HAP-1 (cell line): ENCODE measurements around the gene RBM47.
"Not testable (repeated sequence)": the region's sequence is repeated elsewhere in the genome, so short reads cannot be mapped to it uniquely, and the experiment has no call there.

Source experiments
- DNase-seq, 2 experiments: peaks; one replicate each; pipeline ENCODE4 v3.0.0-alpha.2; 2016 to 2020; ENCODE audit warnings: low spot score in 2 of 2
- H3K27me3 ChIP-seq: fragments of 250-450 bp; sonication (Bioruptor Pico); 2 replicates; pipeline ENCODE4 v1.5.1; 2020; ENCODE audit warnings: low read depth, mild to moderate bottlenecking, moderate library complexity
- H3K36me3 ChIP-seq: fragments of 250-450 bp; sonication (Bioruptor Pico); replicated peaks from 2 replicates; pipeline ENCODE4 v1.5.1; 2020; ENCODE audit warnings: mild to moderate bottlenecking
- H3K4me1 ChIP-seq: fragments of 250-450 bp; sonication (Bioruptor Pico); 2 replicates; pipeline ENCODE4 v1.5.1; 2020; ENCODE audit warnings: mild to moderate bottlenecking
- H3K4me3 ChIP-seq: fragments of 250-450 bp; sonication (Bioruptor Pico); 2 replicates; pipeline ENCODE4 v1.5.1; 2020; ENCODE audit warnings: mild to moderate bottlenecking, moderate library complexity
- H3K9me3 ChIP-seq: fragments of 250-450 bp; sonication (Bioruptor Pico); 2 replicates; pipeline ENCODE4 v1.5.1; 2020; ENCODE audit warnings: mild to moderate bottlenecking, moderate library complexity
- in situ Hi-C: fragments of 300-500 bp; cut with MboI; formaldehyde crosslinking; loops from 3 replicates; pipeline ENCODE4 v1.14.3; 2020; ENCODE audit warnings: low sequenced_read_pairs, inconsistent platforms, mixed read lengths

The RBM47 gene

DNA sequence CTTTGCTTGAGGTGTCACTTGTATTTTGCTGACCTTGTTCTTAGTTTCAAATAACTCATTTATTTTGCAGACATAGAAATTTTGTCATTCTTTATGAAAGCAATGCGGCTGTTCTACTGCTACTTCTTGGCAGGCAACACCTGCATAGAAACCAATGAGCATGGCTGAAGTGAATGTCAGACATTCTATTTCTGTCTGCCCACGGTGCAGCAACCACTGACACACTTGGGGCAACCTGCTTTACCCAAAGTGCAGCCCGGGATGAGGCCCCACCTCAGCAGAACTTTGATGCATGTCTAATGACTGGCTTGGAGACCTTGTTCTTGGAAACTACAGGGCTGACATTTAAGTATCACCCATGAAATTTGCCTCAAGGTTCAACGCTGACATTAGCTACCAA is 93.6 kb downstream of the RBM47 start:
- no peak for DNase-seq
- Histone ChIP-seq H3K36me3 (no peaks in the 10 kb centered on the region; the same call in 1 of the 2 replicates), H3K9me3 (no peaks in the 10 kb centered on the region), H3K4me3 (no peak overlapping the region), H3K27me3 (no peaks in the 10 kb centered on the region), H3K4me1 (no peaks in the 10 kb centered on the region)
- in situ Hi-C loops, result no loop called here

DNA sequence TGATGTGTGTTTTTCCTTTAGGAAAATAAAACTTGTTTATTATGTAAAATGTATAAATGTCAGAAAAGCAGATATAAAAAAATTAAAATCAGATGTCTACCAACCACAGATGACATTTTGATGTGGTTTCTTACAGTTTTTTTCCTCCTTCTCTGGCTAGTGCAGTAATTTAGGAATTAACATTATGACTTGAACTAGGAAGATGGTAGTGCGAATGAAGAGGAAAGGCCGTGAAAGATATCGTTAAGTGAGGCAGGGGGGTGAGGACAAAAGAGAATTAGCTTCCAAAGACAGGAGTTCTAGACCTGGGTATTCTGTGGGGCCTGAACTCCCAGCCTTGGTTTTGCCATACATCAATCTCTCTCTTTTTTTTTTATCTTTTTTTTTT is 98.0 kb downstream of the RBM47 start:
- in situ Hi-C loops, result no loop called here
- H3K4me3 ChIP-seq, result no peak overlapping the region

DNA sequence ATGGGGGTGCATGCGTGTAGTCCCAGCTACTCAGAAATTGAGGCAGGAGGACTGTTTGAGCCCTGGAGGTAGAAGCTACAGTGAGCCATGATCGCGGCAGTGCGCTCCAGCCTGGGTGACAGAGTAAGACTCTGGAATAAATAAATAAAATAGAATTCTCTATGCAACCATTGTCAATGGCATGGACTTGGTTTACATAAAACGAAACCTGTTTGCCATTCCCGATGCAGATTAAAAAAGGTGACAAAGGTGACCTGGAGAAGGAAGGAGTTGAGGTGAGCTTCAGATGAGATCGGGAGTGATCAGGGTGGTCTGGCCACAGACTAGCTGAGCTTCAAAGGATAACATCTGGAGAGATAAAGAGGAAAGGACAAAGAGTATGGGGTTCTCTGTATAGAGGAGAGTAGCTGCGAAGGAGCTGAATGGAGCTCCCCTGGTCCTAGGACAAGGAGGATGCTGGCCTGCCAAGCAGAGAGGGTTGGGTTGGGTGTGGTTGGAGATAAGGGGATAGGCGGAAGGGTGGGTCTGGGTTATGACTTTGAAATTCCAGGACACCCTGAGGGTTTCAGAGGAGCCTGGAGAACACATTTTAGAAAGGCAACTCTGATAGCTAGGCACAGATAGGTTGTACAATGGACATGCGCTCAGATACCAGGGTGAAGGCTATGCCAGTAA is 98.6 kb downstream of the RBM47 start:
- H3K4me3 ChIP-seq, result no peak overlapping the region
- no peaks in the 10 kb centered on the region for H3K9me3 ChIP-seq
- H3K36me3 ChIP-seq, result no peaks in the 10 kb centered on the region
- H3K27me3 ChIP-seq, result no peaks in the 10 kb centered on the region
- in situ Hi-C loops, result no loop called here
- no peaks in the 10 kb centered on the region for H3K4me1 ChIP-seq
- no peak for DNase-seq

More for the DNA sequence above, 98.0 kb downstream of the RBM47 start:
- DNase-seq, result no peak
- Histone ChIP-seq H3K36me3 (no peaks in the 10 kb centered on the region), H3K4me1 (no peaks in the 10 kb centered on the region), H3K9me3 (no peaks in the 10 kb centered on the region), H3K27me3 (no peaks in the 10 kb centered on the region)

DNA sequence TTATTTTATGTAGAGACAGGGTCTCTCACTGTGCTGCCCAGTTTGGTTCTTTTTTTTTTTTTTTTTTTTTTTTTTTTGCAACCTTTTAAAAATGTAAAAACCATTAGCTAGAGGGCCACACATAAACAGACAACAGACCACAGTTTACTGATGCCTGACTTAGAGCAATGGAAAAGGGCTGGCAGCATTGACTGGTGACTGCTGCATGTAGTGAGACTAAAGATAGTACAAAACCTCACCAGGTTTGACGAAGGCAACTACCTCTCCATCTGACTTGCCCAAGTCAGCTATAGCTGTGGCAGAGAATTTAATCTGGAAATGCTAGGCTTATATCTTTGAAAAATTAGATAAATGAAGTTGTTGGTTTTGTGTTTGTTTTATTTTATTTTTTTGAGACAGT is 102.9 kb downstream of the RBM47 start:
- in situ Hi-C loops, result no loop called here
- H3K4me3 ChIP-seq, result no peak overlapping the region
- no peaks in the 10 kb centered on the region for H3K27me3 ChIP-seq
- H3K36me3 ChIP-seq, result no peaks in the 10 kb centered on the region
- no peaks in the 10 kb centered on the region for H3K9me3 ChIP-seq
- DNase-seq, result no peak
- peaks cover 3% of the 10 kb centered on the region; the same call in 1 of the 2 replicates for H3K4me1 ChIP-seq

DNA sequence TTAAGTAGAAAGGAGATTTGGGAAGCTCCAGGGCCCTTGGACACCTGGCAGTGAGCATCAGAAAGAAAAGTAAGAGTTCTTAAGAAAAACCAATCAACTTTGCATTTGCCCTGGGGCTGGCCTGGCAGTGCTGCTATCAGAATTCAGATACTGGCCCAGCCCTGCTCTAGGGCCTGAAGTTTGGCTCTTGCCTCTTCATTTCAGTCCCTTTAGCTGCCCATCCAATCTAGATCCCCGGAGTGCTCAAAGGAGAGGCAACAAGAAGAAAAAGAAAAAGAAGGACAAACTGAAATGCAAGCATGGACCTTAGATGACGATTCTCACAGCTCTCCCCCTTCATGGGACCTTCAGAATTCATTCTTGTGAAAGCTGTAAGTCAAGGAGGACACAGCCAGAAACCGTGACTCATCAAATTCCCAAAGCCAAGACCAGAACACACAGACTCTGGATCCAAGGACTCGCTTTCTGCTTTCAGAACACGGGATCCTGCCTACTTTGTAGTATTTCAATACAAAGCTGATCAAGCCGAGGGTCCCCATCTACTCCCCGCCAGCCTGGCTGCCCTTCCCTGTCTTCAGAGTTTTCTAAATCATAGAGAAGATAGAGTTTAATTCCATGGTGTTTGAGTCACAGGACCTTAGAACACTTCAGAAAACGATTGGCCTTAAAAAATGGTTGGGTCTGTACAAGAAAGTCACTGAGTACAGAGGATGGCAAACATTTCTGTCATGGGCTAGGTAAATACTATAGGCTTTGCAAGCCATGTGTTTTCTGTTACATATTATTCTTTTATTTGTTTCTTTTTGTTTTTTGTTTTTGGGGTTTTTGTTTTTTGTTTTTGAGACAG is 103.7 kb downstream of the RBM47 start:
- in situ Hi-C loops, result no loop called here
- Histone ChIP-seq H3K4me1 (peaks cover 3% of the 10 kb centered on the region; the same call in 1 of the 2 replicates), H3K4me3 (no peak overlapping the region), H3K27me3 (no peaks in the 10 kb centered on the region), H3K36me3 (no peaks in the 10 kb centered on the region), H3K9me3 (no peaks in the 10 kb centered on the region)
- DNase-seq, result peak in 1 of 2 experiments; percentile 56

DNA sequence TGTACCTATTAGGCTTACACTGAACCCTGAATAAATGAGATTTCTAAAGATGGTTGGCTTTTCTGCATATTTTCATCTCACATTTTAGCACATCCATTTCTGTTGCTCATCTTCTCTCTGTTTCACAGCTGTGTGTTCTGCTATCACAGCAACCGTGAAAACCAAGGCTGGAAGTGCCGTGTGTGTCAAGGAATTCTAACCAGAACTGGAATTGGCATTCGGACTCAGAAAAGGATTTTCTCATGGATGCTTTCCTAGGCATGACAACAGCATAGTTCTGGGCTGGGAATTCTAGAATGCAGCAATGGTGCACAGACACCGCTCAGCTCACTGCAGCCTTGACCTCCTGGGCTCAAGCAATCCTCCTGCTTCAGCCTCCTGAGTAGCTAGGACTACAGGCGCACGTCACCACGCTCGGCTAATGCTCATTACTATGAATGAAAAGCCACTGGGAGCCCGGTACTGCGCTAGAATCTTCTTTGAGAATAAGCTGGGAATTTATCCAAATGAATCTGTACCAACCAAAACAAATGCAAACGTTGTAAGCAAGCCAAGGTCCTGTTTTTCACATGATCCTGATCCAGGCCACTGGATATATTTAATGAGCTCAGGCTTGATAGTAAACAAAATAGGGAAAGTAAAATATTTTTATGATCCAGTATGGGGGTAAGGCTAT is 105.2 kb downstream of the RBM47 start:
- in situ Hi-C loops, result no loop called here
- H3K9me3 ChIP-seq, result no peaks in the 10 kb centered on the region
- no peaks in the 10 kb centered on the region for H3K27me3 ChIP-seq
- DNase-seq, result no peak
- no peak overlapping the region for H3K4me3 ChIP-seq
- H3K36me3 ChIP-seq, result no peaks in the 10 kb centered on the region
- H3K4me1 ChIP-seq, result peaks cover 3% of the 10 kb centered on the region; the same call in 1 of the 2 replicates

DNA sequence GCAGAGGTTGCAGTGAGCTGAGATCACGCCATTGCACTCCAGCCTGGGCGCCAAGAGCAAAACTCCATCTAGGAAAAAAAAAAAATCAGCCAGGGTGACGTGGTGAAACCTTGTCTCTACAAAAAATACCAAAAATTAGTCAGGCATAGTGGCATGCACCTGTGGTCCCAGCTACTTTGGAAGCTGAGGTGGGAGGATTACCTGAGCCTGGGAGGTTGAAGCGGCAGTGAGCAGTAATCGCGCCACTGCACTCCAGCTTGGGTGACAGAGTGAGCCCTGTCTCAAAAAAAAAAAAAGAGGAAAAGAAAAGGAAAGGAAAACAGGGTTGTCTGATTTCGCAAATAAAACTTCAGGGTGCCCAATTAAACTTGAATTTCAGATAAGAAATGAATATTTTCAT is 106.1 kb downstream of the RBM47 start:
- Histone ChIP-seq H3K9me3 (no peaks in the 10 kb centered on the region), H3K36me3 (no peaks in the 10 kb centered on the region), H3K27me3 (no peaks in the 10 kb centered on the region), H3K4me1 (peaks cover 3% of the 10 kb centered on the region; the same call in 1 of the 2 replicates), H3K4me3 (no peak overlapping the region)
- in situ Hi-C loops, result no loop called here
- no peak for DNase-seq

DNA sequence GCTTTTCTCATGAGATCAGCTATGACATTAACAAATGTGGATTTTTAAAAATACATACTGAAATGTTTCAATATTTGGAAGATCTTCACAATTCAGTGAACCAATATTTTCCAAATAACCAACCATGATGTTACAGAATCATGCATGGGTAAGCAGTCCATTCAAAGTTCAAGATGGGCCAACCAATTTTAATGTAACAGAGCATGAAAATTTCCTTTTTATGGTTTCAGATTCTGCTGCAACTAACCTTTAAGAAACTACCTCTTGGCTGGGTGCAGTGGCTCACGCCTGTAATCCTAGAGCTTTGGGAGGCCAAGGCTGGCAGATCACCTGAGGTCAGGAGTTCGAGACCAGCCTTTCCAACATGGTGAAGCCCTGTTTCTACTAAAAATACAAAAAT is 107.7 kb downstream of the RBM47 start:
- in situ Hi-C loops, result no loop called here
- DNase-seq, result no peak
- Histone ChIP-seq H3K4me1 (peaks cover 3% of the 10 kb centered on the region; the same call in 1 of the 2 replicates), H3K4me3 (no peak overlapping the region), H3K27me3 (no peaks in the 10 kb centered on the region), H3K9me3 (no peaks in the 10 kb centered on the region), H3K36me3 (no peaks in the 10 kb centered on the region)

DNA sequence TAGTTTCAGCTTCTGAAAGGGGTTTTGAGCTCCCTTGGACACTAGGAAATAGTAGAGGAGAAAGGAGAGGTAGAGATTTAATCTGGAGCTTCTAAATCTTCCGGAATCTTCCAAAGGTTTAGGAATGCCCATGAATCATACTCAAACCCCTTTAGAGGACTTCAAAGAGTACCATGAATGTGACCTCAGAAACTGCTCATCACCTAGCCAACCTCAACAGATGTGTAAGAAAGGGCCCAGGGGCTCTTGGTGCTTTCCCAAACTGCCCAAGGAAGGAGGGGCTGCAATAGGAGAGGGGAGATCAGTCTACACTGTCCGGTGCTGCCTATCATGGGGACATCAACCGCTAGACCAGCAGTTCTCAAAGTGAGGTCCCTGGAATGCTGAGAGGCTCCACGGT is 109.1 kb downstream of the RBM47 start:
- Histone ChIP-seq H3K36me3 (no peaks in the 10 kb centered on the region), H3K27me3 (no peaks in the 10 kb centered on the region), H3K9me3 (no peaks in the 10 kb centered on the region), H3K4me1 (peaks cover 3% of the 10 kb centered on the region; the same call in 1 of the 2 replicates), H3K4me3 (no peak overlapping the region)
- no peak for DNase-seq
- in situ Hi-C loops, result no loop called here

DNA sequence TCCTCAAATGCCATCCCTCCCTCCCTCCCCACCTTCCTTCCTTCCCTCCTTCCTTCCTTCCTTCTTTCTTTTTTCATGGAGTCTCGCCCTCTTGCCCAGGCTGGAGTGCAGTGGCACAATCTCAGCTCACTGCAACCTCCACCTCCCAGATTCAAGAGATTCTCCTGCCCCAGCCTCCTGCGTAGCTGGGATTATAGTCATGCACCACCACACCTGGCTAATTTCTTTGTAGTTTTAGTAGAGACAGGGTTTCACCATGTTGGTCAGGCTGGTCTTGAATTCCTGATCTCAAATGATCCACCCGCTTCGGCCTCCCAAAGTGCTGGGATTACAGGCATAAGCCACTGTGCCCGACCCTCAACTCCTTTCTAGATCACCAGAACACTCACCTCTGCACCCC is 112.6 kb downstream of the RBM47 start:
- DNase-seq, H3K9me3 ChIP-seq, H3K36me3 ChIP-seq, H3K27me3 ChIP-seq, in situ Hi-C loops, H3K4me3 ChIP-seq: not testable (repeated sequence)
- peaks cover 11% of the 10 kb centered on the region for H3K4me1 ChIP-seq

DNA sequence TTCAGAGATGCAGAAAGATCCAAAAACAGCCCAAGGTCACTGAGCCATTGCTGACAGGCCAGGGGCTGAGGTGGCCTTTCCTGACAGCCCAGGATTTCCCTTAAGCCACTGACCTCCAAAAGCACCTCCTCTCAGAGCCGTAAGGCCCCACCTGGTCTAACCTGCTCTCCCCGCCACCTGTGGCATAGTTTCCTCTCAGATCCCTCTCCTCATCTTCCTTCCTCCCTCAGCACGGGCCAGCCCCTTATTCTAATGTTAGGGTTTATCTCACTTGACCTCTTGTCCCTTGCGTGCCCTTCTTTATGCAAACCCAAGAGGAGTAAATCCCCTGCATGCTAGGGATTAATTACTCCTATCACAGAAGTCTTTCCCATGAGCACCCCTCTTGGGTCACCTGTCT is 113.0 kb downstream of the RBM47 start:
- Histone ChIP-seq H3K9me3 (no peaks in the 10 kb centered on the region), H3K4me1 (peaks cover 11% of the 10 kb centered on the region), H3K4me3 (no peak overlapping the region), H3K36me3 (no peaks in the 10 kb centered on the region), H3K27me3 (no peaks in the 10 kb centered on the region)
- DNase-seq, result no peak
- in situ Hi-C loops, result no loop called here

DNA sequence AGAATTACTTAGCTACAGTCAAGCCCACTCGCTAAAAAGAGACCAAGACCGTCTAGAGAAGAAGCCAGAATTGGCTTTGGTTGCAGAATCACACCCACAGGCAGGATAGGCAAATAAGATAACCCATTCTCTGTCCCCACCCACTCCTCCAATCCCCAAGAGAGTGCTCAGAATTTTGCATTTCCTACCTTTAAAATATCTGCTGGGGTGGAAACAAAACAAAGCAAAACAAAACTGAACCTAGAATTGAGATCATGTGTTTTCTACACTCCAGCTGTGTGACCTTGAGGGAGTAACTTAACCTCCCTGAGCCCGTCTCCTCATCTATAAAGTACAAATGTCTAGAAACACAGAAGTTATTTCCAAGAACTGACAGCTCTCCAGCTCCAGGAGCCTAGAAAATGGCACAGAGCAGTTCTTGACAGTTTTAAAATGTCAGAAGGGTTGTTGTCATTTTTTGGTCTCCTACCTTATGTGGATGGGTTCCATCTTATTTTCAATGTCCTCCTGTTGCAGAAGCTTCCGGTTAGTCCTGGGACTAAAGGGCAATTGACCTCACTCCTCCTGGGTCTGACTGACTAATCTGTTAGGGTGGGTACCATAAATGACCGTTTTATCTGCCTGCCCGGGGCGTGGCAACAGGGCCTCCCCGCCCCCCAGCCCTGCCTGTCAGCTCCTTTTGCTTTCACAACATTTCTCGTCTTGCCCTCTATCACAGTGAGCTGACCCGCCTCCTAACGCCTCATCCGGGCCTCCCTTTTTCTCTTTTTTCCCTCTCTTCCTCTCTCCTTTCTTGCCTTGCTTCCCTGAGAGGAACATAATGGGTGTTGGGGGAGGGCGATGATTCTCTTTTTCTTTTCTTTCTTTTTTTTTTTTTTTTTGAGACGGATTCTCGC is 114.0 kb downstream of the RBM47 start:
- Histone ChIP-seq H3K4me3 (no peak overlapping the region), H3K9me3 (no peaks in the 10 kb centered on the region), H3K36me3 (no peaks in the 10 kb centered on the region), H3K27me3 (no peaks in the 10 kb centered on the region), H3K4me1 (peaks cover 11% of the 10 kb centered on the region)
- DNase-seq, result no peak
- in situ Hi-C loops, result no loop called here

DNA sequence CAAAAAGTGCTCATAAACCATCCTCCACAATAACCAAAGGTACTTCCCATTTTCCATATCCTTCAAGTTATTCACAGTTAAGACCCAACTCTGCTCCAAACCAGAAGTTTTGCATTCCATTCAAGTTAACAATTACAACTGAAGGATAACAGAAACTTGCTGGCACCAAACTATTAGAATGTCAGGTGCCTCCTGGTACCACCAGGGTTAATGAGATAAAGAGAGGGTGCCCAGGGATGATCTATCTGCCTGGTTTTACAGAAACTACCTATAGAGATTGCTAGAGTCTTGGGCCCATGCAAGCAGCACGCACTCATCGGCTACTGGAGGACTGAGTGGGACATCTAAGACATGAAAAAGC is 114.6 kb downstream of the RBM47 start:
- in situ Hi-C loops, result no loop called here
- no peaks in the 10 kb centered on the region for H3K9me3 ChIP-seq
- peaks cover 11% of the 10 kb centered on the region for H3K4me1 ChIP-seq
- H3K27me3 ChIP-seq, result no peaks in the 10 kb centered on the region
- H3K4me3 ChIP-seq, result no peak overlapping the region
- no peaks in the 10 kb centered on the region for H3K36me3 ChIP-seq
- DNase-seq, result no peak
